ENCODE results near the gene MS4A7. TPM values are rescaled to one million over a fixed set of nuclear protein-coding genes. Genes with fewer than 3 reads are reported as not detected.

Gene MS4A7
- polyA plus RNA-seq, 5 donors, result 10.4 to 23.2 (median 13.9) TPM

Other genes with a start within 250 kb of the MS4A7 start
- gene MS4A6A, start 195.4 kb upstream of the MS4A7 start, polyA plus RNA-seq (ENCODE audit: insufficient read depth in 1 of 5, insufficient read length in 5 of 5, low replicate concordance in 1 of 5), result 10 to 100 TPM; 16.9 to 41.2 (median 29.4) TPM
- gene MS4A4E, start 135.4 kb upstream of the MS4A7 start, polyA plus RNA-seq (ENCODE audit: insufficient read depth in 1 of 5, insufficient read length in 5 of 5, low replicate concordance in 1 of 5), result 1 to 10 TPM; 1.1 to 2.7 (median 2.1) TPM
- 10 to 100 TPM in 4 of 5 donors, 1 to 10 TPM in 1; 5.5 to 16.4 (median 13.3) TPM for gene MS4A4A, start 97.9 kb upstream of the MS4A7 start, polyA plus RNA-seq (ENCODE audit: insufficient read depth in 1 of 5, insufficient read length in 5 of 5, low replicate concordance in 1 of 5)
- not detected for gene MS4A6E, start 51.3 kb upstream of the MS4A7 start, polyA plus RNA-seq (ENCODE audit: insufficient read depth in 1 of 5, insufficient read length in 5 of 5, low replicate concordance in 1 of 5)
- gene MS4A14, start 17.9 kb downstream of the MS4A7 start, polyA plus RNA-seq (ENCODE audit: insufficient read depth in 1 of 5, insufficient read length in 5 of 5, low replicate concordance in 1 of 5), result under 1 TPM; 0.52 to 0.95 (median 0.69) TPM
- not detected for gene MS4A5, start 51.0 kb downstream of the MS4A7 start, polyA plus RNA-seq (ENCODE audit: insufficient read depth in 1 of 5, insufficient read length in 5 of 5, low replicate concordance in 1 of 5)
- 1 to 10 TPM in 3 of 5 donors, under 1 TPM in 2; 0.41 to 1.9 (median 1.3) TPM for gene MS4A1, start 77.3 kb downstream of the MS4A7 start, polyA plus RNA-seq (ENCODE audit: insufficient read depth in 1 of 5, insufficient read length in 5 of 5, low replicate concordance in 1 of 5)
- not detected for gene MS4A12, start 114.2 kb downstream of the MS4A7 start, polyA plus RNA-seq (ENCODE audit: insufficient read depth in 1 of 5, insufficient read length in 5 of 5, low replicate concordance in 1 of 5)
- not detected for gene MS4A13, start 136.9 kb downstream of the MS4A7 start, polyA plus RNA-seq (ENCODE audit: insufficient read depth in 1 of 5, insufficient read length in 5 of 5, low replicate concordance in 1 of 5)

Measured in right lung (tissue), 5 donors.